ELF-1 (cell line): ENCODE measurements around the gene FLYWCH1.

ENCODE experiments used
- DNase-seq: peaks from one replicate; pipeline ENCODE4 v3.0.0-alpha.2; 2016; ENCODE audit warnings: low read depth, low spot score

The FLYWCH1 gene

GRCh38 chr16:2911638-2912329 is at the start of gene FLYWCH1:
Gene FLYWCH1 (plus strand): TSS chr16:2911931. CDS start chr16:2929686, 17,755 bp downstream.
- peak; percentile 98 for DNase-seq

GRCh38 chr16:2865651-2866050 is 46.1 kb upstream of the FLYWCH1 start:
- DNase-seq = no peak

- DNase-seq = no peak
These were observed 45.3 kb upstream of the FLYWCH1 start for GRCh38 chr16:2866431-2866830.

GRCh38 chr16:2867661-2867986 is 44.1 kb upstream of the FLYWCH1 start:
- DNase-seq = no peak

- DNase-seq = peak; percentile 98
These were observed 43.5 kb upstream of the FLYWCH1 start for GRCh38 chr16:2867987-2868789.

DNA sequence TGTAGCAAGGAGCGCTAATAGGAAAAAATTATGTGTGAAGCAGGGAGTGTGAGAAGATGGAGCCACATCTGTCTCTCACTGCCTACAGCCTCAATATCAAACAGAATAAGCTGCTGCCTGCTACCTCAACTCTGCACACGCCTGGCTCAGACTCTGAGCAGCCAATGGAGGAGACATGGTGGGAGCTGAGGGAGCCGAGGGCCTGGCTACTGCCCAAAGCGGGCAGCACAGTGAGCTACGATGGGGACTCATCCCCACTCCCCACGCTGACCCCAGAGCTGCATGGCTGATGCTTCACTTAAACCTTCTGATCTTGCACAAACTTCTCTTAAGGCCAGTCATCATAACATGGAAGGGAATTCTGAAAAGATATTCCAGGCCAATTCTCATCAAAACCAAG is 39.8 kb upstream of the FLYWCH1 start:
- DNase-seq = no peak

DNA sequence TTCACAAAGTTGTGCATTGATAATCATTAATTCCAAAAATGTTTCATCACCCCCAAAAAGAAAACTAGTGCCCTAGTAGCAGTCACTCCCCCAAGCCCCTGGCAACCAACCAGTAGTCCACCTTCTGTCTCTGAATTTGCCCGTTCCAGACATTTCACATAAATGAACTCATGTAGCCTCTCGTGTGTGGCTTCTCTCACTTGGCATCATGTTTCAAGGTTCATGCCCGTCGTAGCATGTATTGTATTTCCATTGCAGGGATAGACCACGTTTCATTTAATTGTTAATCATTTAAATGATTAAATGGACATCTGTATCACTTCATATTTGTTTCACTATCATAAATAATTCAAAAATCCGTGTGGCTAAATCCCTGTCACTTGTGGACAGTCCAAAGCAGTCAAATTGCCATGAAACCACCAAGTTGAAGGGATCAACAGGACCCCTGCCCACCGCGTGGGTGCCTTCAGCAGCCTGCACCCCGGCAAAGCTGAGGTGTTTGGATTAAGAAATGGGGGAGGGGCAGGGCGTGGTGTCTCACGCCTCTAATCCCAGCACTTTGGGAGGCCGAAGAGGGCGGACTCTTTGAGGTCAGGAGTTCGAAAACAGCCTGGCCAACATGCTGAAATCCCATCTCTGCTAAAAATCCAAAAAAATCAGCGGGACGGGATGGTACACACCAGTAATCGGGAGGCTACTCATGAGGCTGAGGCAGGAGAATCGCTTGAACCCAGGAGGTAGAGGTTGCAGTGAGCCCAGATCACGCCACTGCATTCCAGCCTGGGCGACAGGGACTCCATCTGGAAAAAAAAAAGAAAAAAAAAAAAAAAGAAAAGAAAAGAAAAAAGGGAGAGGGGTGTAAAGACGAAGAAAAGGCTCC is 37.5 kb upstream of the FLYWCH1 start:
- DNase-seq = no peak

DNA sequence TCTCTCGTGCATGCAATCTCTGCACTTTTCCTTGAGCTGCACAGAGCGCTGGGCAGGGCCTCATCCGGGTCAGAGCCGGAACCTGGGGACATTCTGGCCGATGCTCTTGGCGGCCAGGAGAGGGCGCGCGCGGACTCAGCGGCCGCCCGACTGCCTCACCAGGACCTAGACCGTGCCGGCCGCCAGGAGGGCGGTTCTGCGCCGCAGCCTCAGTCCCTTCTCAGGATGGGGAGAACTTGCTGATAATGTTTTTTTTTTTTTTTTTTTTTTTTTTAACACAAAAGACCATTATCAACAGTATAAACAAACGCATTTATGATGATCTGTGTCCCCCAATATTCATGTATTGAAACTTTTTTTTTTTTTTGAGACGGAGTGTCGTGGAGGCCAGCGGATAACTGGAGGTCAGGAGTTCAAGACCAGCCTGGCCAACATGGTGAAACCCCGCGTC is 36.8 kb upstream of the FLYWCH1 start:
- DNase-seq = peak; percentile 96

DNA sequence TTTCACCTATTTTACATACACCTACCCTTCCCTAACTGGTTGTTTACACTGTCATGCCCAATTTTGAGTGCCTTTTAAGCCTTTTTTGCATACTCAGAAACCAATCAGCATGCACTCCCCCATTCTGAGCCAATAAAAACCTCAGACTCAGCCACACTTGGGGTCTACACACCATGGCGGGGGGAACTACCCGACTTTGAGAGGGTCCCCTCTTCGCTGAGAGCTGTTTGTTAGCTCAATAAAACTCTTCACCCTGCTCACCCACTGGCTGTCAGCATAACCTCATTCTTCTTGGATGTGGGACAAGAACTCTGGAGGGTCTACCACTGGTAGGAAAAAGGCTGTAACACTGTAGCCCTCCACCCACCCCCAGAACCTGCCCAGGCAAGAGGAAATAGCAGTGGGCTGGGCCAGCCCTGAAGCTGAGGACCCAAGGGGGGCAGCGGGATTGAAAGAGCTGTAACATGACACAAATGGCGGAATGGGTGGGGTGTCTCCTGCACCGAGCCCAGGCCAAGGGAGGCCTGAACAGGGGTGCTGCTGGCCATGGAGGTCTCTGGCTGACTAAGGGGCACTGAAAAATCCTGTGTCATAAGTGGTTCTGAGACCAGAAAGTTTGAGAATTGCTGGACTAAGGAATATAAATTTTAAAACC is 31.8 kb upstream of the FLYWCH1 start:
- DNase-seq = no peak

DNA sequence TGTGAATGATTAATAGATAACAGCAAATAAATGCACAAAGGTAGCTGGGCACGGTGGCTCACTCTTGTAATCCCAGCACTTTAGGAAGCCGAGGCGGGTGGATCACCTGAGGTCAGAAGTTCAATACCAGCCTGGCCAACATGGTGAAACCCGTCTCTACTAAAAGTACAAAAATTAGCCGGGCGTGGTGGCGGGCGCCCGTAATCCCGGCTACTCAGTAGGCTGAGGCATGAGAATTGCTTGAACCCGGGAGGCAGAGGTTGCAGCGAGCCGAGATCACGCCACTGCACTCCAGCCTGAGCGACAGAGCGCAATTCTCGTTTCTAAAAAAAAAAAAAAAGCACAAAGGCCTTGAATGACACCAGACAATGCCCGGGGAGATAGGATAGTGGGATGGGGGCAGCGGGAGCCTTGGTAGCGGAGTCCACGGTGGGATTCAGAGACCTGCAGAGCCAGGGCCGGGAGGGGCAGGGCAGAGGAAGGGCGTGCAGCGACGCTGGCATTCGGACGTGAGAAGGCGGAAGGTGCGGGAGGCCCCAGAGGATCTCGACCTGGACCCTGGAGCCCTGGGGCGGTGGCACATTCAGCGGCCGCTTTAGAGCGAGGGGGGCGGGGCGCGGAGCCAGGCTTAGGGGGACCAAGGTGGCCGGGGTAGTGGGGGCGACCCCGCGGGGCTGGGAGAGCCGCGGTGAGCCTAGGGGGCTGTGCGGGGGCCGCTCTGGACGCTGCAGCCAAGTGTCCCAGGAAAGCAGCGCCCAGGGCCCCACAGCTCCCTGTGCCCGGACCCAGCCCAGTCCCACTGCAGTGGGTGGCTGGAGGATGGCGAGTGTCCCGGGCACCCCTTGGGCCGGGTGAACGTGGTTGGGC is 29.7 kb upstream of the FLYWCH1 start:
- peak; percentile 50 for DNase-seq

GRCh38 chr16:2882650-2883457 is 28.9 kb upstream of the FLYWCH1 start, which contains the start of gene FLYWCH2:
Gene FLYWCH2 (plus strand): TSS chr16:2883215. CDS start chr16:2896450, 13,235 bp downstream.
- DNase-seq = peak; percentile 99

GRCh38 chr16:2883458-2883908 is 28.2 kb upstream of the FLYWCH1 start:
- DNase-seq = no peak

- no peak for DNase-seq
These were observed 27.7 kb upstream of the FLYWCH1 start for GRCh38 chr16:2884041-2884451.

GRCh38 chr16:2894231-2894630 is 17.5 kb upstream of the FLYWCH1 start:
- DNase-seq = no peak

DNA sequence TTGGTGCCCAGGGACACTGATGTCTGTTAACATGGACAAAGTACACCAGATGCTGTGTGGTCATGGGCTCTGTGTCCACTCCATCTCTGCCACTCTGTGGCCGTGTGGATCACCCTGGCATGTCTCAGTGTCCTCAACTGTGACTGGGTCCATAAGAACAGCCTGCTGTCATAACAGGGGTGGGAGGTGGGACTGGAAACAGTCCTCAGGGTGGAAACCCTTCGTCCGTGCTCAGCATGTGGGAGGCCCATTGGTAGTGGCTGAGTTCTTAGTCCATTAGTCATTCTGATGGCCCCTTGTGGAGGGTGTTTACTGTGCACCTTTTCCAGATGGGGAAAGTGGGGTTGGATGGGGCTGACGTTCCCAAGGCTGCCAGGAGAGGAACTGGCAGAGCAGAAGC is 15.9 kb upstream of the FLYWCH1 start:
- DNase-seq = no peak

DNA sequence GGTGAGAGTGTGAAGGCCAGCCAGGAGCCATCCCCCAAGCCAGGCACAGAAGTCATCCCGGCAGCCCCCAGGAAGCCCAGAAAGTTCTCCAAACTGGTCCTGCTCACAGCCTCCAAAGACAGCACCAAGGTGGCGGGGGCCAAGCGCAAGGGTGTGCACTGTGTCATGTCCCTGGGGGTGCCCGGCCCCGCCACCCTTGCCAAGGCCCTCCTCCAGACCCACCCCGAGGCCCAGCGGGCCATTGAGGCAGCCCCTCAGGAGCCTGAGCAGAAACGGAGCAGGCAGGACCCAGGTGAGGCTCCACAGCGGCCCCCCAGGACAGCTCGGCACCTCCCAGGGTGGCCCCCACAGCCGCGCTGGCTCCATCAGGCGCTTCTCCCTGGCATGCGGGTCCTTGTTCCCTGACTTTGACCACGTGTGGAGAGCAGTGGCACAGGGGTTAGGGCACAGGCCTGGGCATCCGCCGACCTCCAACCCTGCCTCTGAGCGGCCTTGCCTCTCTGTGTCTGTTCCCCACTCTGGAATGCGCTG is 15.2 kb upstream of the FLYWCH1 start:
- DNase-seq = no peak

DNA sequence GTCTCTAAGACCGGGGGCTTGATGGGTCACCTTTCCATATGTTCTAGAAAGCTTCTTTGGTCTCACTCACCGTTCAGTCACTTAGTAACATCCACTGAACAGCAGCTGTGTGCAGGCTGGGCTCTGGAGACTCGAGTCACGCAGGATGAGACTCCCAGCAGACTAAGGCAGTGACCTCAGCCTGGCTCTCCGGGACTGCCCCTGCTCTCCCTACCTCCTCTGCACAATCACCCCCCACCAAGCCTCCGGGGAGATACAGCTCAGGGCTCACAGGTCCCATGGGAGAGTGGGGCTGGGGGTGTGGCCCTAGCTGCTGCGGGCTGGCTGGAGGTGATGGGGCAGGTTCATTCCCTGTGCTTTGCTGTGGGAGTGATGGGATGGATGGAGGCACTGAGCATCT is 14.6 kb upstream of the FLYWCH1 start:
- no peak for DNase-seq

DNA sequence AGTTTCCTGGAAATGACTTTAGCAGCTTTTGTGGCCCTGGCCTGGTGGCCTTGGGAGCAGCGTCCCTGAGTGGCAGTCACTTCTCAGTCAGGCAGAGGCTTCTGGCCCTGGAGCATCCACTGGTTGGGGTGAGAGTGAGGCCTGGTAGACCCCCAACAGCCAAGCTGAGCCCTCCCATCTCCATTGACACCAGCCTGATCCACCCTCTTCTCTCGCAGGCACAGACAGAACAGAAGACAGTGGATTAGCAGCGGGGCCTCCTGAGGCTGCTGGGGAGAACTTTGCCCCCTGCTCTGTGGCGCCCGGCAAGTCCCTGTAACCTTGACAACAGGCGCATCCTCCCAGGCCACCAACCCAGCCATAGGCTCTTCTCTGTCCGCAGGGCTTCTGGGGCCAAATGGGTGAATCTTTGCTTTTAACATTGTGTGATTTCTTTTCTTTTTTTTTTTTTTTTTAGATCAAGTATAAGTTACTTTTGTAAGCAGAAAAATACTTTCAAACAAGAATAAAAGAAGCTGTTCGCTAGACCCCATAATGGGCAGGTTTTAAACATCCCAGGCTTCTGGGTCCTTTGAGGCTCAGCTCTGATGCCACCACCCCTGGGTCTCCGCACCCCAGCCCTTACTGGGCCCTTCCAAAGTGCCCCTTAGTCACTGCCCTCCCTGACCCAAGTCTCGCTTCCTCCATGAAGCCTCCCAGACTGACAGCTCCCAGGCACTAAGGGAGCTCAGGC is 12.7 kb upstream of the FLYWCH1 start:
- no peak for DNase-seq
